ENCODE results near the gene AGER. TPM values are rescaled to one million over a fixed set of nuclear protein-coding genes. Genes with fewer than 3 reads are reported as not detected.
A peak's percentile ranks its signal among the peaks of the same experiment; 100 is the strongest.
"Not testable (repeated sequence)": the region's sequence is repeated elsewhere in the genome, so short reads cannot be mapped to it uniquely, and the experiment has no call there.

The AGER gene
- total RNA-seq, 1 experiment from 2014 or later: 0.41 TPM

DNA sequence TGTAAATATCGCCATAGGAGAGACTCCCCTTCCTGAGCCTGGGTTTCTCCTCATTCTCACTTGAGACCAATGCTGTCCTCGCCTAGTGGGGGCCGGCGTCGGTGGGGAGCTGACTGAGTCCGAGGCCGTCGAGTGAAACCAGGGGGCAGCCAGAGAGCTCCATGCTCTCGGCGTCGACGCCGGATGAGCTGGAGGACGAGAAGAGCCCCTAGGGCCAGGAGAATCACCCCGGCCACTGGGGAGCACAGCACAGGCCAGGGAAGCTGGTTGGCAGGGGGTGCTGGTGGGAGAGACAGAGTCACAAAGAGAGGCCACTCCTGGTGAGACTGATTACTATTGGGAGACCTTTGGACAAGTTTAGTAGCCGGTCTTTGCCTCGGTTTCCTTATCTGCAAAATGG lies 14.8 kb upstream of the AGER start:
- no peak for DNase-seq (ENCODE audit: low spot score)

DNA sequence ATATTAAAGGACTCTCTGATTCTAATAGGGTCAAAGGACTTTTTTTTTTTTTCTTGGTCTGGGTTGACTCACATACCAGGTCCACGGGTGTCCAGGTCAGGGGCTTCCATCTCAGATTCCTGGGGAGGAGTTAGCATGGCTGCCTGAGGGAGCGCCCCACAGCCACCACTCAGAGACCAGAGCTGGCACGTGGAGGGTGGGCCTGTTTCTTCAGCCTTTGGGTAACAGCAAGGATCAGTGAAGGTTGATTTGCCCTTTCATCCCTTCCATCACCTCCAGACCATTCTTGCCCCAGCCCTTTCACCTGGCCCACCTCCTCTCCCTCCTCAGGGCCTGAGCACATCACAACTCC lies 14.3 kb upstream of the AGER start:
- no peak for DNase-seq (ENCODE audit: low spot score)

DNA sequence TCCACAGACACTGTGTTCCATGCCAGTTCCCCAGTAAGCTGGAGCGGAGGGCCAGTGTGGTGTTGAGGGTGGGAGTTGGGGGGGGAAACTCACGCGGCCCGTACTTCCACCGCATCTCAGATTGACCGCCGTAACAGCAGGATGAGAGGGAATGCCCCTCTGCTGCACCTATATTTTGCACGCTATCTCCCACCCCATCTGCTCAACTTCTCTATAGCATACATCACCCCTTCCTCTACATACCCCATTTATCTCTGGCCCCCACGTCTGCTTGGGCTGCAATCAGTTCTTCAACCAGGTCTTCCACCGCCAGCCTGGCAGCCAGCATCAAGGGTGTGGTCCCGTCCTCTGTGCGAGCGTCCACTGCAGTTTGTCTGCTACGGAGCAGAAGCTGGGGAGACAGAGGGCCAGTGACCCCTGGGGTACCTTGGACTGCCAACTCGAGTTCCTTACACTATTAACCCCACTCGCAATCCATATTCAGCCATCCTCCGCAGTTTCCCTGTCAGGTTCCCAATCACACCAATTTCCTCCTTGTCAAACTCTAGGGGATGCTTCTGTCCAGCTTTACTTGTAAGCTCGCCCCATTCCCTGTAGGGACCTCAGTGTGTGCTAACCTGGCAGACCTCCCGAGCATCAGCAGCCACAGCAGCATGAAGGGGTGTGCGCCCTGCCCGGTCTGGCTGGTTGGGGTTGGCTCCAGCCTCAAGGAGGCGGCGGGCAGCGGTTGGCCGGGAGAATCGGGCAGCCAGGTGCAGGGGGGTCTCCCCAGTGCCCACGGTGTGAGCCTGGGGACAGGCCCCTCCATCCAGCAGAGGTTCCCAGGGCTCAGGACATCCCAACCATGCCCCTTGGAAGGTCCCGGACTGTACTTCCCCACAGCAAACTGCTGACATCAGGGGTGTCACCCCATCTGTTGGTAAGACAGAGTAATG lies 12.9 kb upstream of the AGER start:
- no peak for DNase-seq (ENCODE audit: low spot score)

DNA sequence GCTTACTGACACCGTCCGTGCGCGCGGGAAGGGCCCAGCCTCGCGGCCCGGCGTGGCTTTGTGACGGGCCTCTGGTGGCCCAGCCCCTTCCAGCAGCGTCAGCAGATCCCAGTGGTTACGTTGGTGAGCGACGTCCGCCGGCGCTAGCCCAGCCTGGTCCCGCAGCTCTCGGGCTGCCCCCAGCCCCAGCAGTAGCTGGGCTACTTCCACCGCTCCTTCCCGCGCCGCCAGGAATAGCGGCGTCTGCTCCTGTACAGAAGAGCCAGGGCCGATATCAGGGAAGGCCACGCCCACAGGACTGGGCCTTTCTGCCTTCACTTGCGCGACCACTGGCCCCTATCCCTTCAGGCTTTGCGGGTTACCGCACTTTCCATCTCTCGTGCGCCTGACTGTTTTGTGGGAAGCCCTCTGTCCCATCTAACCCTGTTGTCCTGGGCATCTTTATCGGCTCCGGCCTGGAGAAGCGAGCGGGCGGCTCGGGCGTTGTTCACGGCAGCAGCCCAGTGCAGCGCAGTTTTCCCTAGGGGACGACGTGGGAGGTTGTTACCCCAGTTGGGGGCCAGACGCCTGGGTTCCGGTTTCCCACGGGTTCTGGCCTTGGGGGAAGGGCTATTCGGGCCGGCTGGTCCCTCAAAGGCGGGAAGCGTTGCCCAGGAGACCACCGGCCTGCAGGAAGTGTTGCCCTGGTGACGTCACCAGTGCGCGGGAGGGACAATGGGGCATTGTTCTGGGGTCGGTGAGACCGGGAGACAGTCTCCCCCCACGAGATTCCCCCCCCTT lies 12.0 kb upstream of the AGER start:
- peak; percentile 87 for DNase-seq (ENCODE audit: low spot score)

DNA sequence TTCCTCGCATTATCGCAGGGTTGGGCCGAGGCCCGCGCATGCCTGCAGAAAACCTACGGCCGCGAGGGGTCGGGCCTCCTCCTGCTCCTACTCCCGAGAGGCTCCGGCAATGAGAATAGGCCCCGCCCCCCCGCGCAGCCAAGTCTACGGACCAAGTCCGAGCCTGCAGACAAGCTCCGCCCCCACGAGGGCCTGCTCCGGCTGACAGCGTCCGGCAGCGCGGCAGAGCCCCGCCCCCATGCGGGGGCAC lies 11.5 kb upstream of the AGER start:
- DNase-seq (ENCODE audit: low spot score): peak; percentile 99

DNA sequence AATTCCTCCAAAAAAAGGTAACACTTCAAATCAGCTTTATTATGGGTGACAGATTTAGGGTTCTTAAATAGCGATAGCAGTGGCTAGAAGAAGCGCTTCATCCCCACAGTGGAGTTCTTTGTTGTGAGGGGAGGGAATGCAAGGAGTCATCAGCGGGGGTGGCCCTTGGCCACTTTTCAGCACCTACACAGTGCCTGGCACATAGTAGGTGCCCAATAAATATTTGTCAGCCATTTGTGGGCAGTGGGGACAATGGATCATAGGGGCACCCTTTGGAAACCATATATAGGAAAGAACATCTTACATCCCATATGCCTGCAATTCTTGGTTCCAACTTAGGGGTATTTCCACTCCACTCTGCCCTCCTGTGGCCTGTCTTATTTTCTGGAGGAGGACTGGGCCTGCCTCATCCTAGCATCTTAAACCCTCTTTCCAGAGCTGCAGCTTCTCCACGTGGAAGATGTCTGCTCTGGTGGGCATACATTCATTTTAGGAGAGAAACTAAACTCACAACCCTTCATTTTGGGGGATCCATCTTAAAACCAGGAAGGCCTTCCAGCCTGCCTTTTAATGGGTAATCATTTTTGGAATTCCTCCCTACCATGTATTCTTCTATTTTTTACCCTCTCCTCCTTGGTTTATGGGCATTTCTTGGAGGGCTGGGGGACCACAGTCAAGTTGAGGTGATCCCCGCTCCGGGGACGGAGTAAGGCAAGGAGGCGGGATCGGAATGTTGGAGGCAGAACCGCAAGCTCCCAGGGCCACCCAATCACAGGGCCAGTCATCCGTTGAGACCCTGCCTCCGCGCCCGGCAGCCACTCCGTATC lies 11.0 kb upstream of the AGER start:
- DNase-seq (ENCODE audit: low spot score): peak; percentile 69

DNA sequence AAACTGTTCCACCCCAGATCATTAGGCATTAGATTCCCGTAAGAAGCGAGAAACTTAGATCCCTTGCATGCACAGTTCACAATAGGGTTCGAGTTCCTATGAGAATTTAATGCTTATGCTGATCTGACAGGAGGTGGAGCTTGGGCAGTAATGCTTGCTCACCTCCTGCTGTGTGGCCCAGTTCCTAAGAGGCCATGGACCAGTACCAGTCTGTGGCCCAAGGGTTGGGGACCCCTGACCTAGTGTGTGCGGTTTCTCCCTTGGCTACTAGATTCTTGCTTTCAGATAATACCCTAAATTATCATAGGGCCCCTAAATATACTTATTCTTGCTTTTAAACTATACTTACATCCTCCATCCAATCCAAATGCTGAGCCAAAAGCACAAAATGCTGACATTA lies 10.3 kb upstream of the AGER start:
- no peak for DNase-seq (ENCODE audit: low spot score)

DNA sequence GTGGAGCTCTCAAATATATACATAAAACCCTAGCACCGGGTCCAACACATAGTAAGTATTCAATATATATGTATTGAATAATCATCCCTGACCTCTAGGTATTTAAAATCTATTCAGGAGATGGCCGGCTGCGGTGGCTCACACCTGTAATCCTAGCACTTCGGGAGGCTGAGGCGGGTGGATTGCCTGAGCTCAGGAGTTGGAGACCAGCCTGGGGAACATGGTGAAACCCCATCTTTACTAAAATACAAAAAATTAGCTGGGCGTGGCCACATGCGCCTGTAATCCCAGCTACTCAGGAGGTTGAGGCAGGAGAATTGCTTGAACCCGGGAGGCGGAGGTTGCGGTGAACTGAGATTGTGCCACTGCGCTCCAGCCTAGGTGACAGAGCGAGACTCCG lies 9.0 kb upstream of the AGER start:
- not testable (repeated sequence) for DNase-seq (ENCODE audit: low spot score)

DNA sequence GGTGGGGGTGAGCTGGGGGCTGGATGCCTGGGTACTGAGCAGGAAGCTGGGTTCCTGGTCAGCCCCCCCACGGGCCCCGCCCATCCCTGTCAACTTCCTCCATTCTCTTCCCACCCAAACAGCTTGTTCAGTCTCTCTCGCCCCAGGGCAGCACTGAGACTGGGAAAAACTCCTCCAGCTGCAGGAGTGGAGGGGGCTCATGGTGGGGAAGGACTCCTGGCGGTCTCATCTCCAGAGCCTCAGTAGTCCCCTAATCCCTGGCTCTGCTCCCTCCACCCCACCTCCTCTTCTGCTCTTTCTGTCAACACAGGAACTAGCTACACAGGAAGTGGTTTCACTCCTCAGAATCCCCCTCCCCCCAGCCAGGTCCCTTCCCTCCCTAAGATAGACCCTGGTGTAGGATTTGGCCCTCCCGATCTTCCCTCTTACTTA lies 8.6 kb upstream of the AGER start, which contains the start of gene GPSM3:
TSS of gene GPSM3 (minus strand) at position 36 of the 432 bp plus-strand sequence. CDS start 130 bp downstream, outside the sequence.
- DNase-seq (ENCODE audit: low spot score): peak; percentile 55

DNA sequence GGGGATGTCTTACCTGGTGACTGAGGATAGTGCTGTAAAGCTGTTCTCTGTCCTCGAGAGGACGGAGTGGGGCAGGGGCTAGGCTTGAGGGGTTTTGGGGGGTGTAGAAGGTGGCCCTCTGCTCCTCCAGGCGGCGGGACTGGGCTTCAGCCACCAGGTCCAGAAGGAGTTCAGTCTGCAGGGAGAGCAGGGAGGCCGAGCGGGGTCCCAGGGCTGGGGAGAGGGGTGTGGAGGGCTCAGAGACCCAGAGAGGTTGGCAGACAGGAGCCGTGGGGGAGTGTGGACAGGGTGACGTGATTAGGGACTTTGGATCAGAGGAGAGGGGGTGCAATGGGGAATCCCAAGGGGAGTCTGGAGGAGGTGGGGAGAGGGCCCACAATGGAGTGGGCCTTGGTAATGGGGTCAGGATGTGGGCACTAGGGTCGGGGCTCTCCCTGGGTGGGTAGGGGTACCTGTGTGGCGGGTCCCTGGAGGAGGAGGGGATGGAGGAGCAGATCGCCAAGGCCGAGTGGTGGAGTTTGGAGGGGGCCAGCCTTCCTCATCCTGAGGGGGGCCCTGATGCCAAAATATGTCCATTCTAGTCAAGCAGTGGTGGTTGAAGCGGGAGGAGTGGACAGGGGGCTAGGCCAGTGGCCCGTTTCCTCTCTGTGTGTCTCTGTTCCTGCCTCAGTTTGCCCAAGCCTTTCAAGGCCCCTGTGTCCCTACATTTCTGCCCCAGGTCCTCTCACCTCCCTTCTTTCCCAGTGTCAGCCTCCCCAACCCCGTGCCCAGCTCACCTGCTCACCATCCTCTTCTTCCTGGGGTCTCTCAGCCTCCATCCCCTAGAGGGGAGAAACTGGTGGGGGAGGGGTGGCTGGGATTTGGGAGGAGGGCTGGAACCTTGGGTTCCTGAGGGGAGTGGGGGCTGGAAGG lies 7.9 kb upstream of the AGER start:
- no peak for DNase-seq (ENCODE audit: low spot score)

DNA sequence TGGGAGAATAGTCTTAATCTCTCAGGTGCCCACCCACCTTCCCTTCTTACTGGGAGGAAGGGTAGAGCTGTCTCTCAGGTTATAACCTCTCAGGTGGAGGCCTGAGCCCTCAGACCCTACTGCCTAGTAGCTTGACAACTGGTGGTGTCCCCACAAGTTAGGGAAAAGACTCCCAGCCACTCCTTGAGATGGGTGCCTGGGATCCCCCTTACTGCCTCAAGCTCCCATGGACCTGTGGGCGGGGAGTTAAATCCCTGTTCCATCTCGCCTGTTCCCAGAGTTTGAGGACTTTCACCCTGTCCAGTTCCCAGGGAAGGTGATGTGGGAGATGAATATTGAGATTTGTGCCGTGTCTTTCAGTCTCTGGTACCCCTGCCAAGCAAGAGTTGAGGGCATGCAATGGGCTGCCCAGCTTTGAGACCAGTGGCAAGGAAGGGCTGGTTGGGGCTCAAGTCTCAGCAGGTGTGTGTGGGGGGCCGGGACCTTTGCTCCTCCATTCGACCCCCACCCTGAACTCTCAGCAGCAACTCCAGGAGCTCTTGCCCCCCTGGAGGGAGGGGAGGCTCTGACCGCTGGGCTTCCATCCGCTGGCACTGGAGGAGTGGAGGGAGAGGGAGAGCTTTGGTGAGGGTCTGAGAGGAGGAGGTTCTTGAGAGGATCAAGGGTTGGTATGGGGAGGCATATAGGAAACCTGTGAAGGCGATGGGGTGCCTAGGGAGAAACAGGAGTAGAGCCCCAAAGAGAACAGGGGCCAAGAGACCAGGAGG lies 7.0 kb upstream of the AGER start:
- DNase-seq (ENCODE audit: low spot score): no peak

DNA sequence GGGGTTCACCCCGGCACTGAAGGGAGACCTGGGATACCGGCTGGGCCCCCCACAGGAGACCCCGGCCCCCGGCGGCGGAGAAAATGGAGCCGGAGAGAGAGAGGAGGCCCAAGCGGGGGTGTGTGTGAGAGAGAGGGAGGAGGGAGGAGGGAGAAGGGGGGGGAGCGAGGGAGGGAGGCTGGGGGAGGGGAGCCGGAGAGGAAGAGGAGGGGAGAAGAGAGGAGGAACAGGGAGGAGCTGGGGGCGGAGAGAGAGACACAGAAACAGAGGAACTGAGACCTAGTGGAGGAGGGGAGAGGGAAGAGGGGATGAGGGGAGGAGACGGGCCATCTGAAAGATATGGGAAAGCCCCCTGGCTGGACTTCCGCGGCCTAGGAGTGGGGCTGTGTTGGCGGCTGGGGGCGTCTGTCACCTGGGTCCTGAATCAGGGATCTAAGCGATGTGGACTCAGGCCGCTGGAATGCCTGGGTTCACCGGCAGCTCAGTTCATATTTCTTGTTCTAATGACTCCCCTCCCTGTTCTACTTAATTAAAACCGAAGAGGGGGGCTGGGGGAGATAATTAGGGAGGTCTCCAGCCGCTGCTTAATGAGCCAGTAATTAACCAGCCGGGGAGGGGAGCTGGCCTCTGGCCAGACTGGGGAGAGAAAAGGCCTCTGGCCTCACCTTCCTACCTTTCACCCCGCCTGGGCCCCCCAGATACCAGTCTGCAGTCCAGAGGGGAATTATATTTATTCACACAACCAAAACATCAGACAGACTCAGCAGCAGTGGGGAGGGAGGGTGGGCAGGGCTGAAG lies 6.2 kb upstream of the AGER start, which contains the start of gene PBX2:
TSS of gene PBX2 (minus strand) at position 149 of the 798 bp plus-strand sequence. CDS start 287 bp downstream, outside the sequence.
- DNase-seq (ENCODE audit: low spot score): peak; percentile 86

DNA sequence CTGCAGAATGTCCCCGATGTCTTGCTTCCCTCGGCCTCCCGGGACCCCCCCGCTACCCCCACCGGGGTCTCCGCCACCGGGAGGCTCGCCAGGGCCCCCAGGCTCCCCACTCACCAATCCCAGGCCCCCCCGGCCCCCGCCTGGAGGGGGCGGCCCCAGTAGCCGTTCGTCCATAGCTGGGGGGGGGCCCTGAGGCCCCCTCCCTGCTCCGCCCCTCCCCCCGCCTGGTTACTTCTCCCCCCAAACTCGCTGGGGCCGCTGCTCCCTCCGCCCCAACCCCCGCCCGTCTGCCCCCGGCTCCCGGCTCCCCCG lies 5.6 kb upstream of the AGER start:
- DNase-seq (ENCODE audit: low spot score): no peak

DNA sequence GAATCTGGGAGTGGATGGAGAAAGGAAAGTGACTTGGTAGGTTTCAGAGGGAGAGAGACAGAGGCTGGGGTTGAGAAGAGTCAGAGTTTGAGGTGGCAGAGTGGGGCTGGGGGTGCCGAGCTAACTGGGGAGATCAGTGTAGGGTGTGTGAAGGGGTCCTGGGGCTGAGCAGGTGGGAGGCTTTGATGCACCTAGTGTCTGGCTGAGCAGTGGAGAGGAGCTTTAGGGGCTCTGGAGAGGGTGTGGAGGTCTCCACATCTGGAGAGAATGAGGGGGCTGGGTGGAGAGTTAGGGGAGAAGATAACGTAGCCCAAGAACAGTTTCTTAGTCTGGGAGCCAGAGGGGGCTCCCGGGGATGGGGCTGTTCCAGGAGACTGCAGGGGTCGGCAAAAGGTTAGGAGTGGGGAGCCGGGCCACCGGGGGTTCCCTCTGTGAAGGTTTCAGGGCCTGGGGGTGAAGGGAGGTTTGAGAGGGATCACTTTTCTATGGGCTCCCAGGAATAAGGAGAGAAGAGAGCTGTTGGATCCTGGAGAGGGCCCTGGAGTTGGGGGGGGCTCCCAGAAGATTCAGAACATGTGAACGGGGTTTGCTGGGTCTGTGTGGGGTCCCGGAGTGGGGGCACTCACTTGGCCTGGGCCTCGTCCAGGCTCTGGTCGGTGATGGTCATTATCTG lies 5.2 kb upstream of the AGER start:
- no peak for DNase-seq (ENCODE audit: low spot score)

DNA sequence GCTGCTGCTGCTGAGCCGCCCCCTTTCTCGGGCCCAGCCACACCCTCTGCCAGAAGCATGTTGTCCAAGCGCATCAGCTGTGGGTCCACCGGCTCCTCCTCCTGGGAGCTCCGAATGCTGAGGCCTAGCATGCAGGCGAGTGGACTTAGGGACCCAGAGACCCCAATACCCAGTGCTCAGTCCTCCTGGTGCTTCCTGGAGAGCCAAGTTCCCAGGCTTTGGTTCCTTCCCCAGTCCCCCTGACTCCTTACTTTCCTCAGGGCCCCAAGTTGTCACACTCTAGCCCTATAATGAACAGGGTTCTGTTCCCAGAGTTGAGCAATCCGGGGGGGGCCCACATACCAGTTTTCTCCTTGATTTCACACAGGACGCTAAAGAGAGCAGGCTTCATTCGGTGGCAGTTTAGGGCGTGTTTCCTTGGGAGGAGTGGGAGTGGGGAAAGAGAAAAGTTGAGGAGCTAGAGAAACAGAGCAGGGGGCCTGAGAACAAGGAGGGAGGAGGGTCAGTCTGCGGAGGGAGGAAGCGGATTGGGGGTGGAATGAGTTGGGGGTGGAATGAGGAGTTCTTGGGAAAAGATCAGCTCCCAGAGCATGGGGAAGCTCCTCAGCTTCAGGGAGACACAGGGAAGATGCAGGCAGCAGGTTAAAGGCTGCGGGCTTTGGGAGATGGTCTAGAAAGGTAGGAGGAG lies 4.5 kb upstream of the AGER start:
- DNase-seq (ENCODE audit: low spot score): no peak

DNA sequence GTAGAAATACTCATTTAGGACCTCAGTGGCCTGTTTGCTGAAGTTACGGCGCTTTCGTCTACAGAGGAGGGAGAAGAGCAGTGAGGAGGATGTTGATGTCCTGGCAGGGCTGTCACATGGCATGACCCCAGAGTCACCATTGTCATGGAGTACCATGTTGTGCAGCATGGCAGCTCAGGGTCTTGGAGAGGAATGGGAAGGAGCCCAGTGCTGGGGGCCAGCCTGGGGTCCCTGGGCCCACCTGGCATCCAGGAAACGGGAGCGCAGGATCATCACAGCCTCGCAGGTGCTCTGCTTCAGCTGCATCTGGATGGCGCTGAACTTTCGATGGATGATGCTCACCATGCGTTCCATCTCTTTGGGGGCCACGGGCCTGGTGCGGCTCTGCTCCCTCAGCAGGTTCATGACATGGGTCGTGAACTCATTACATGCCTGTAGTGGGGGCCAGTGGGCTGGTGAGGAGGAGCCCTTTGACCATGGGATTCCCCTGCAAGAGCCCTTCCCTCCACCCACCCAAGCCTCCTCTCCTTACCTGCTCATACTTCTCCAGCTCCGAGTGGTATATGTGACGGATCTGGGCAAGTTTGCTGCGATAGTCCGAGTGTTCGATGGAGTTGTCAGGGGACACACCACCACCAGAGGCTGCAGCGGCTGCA lies 3.8 kb upstream of the AGER start:
- DNase-seq (ENCODE audit: low spot score): not testable (repeated sequence)

DNA sequence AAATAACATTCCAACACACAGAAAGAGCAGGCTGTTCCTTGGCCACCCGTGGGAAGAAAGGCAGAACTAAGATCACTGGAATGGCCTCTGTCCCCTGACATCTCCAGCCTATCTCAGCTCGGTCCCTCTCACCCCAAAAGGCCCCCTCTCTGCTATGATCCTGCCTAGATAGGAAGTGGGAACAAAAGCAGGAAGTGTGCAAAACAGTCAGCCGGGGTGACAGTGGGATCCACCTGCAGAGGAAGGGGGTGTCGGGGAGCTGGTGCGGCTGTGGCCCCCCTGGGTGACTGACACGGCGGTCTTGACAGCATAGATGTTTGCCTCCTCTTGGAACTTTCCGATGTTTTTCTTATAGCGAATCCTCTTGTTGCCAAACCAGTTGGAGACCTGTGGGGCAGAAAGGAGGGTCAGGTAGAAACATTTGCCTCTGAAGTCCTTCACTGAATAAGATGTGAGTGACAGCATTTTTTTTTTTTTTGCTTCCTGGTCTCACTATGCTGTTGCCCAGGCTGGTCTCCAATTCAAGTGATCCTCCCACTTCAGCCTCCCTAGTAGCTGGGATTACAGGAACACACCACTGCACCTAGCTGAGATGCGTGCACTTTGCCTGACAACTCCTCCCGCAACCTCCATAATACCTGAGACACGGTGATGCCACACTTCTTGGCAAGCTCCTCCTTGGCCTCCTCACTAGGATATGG lies 3.1 kb upstream of the AGER start:
- no peak for DNase-seq (ENCODE audit: low spot score)

Measured in H4 (cell line).